Suppressor macrophage treated with lipopolysaccharide for 1 hour (primary cell): ENCODE results near the gene PLS3.
A peak's percentile ranks its signal among the peaks of the same experiment; 100 is the strongest.
"Not testable (repeated sequence)": the region's sequence is repeated elsewhere in the genome, so short reads cannot be mapped to it uniquely, and the experiment has no call there.

Experiments used
- DNase-seq, 3 donors: peaks; one replicate each; pipeline ENCODE4 v3.0.0-alpha.2; 2020 to 2022

PLS3 gene, protein sequence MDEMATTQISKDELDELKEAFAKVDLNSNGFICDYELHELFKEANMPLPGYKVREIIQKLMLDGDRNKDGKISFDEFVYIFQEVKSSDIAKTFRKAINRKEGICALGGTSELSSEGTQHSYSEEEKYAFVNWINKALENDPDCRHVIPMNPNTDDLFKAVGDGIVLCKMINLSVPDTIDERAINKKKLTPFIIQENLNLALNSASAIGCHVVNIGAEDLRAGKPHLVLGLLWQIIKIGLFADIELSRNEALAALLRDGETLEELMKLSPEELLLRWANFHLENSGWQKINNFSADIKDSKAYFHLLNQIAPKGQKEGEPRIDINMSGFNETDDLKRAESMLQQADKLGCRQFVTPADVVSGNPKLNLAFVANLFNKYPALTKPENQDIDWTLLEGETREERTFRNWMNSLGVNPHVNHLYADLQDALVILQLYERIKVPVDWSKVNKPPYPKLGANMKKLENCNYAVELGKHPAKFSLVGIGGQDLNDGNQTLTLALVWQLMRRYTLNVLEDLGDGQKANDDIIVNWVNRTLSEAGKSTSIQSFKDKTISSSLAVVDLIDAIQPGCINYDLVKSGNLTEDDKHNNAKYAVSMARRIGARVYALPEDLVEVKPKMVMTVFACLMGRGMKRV

GRCh38 chrX:115560978-115561604 lies at the start of gene PLS3:
TSS of gene PLS3 (plus strand) at chrX:115561174. CDS start at chrX:115610251, 49,077 bp downstream.
- peak; percentile 19 to 33 (median 30) for DNase-seq

GRCh38 chrX:115518113-115518512 lies 42.9 kb upstream of the PLS3 start:
- no peak for DNase-seq

GRCh38 chrX:115521741-115522140 lies 39.2 kb upstream of the PLS3 start:
- no peak for DNase-seq

DNA sequence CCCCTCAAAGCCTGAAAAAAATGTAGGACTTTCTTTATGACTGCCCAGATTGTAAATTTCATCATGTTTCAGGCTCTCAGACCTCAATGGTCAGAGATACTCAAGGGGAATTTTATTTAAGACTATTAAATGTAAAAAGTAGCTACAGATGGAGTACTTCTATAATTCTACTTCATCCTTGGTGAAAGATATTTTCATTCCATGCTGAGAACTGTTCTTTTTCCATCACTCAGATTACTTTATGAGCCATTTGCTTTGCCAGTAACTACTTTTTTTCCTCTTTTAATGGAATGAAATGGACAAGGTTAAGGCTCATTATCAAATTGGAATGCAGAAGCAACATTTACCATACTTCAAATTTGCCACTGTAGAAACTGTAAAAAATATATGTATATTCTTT lies 38.0 kb upstream of the PLS3 start:
- no peak for DNase-seq

DNA sequence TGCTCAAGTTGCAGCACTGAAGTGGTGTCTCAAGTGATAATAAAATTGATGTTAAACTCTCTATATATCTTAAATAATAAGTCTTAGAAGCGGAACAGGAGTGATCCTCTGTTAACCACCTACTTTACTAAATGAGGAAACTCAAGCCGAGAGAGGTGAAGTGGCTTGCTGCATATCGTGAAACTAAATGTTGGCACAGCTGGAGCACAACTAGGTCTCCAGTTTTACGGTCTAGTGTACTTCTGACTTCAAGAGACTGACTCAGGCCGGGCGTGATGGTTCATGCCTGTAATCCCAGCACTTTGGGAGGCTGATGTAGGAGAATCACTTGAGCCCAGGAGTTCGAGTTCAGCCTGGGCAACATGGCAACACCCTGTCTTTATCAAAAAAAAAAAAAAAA lies 35.5 kb upstream of the PLS3 start:
- no peak for DNase-seq

DNA sequence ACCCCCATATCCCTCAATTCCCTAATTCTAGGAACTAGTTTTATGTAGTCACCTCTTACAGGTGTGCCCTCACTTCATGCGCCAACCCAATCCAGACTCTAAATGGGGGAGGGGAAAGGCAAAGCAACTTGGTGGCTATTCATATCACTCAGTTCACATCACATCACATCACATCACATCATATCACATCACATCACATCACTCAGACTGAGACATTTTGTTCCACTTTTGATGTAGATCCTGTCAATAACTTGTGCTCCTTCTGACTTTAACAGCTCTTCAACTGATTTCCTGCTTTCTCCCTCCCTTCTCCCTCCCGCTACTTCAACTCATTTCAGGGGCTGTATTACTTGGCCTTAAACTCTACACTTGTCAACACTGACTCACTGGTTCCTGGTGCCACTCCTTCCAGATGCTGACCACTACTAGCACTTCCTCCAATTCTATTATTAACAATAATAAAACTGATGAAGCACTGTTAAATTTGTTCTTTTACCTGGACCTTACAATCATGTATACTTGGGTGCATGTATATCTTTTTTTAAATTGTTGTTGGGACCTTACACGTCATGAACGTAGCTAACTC lies 29.1 kb upstream of the PLS3 start:
- no peak for DNase-seq

- no peak for DNase-seq
Observed at GRCh38 chrX:115533485-115533884, 27.5 kb upstream of the PLS3 start.

- no peak for DNase-seq
Observed at GRCh38 chrX:115534383-115534782, 26.6 kb upstream of the PLS3 start.

GRCh38 chrX:115535421-115535820 lies 25.6 kb upstream of the PLS3 start:
- no peak for DNase-seq

- no peak for DNase-seq
Observed at GRCh38 chrX:115535844-115536243, 25.1 kb upstream of the PLS3 start.

GRCh38 chrX:115539841-115540240 lies 21.1 kb upstream of the PLS3 start:
- no peak for DNase-seq

DNA sequence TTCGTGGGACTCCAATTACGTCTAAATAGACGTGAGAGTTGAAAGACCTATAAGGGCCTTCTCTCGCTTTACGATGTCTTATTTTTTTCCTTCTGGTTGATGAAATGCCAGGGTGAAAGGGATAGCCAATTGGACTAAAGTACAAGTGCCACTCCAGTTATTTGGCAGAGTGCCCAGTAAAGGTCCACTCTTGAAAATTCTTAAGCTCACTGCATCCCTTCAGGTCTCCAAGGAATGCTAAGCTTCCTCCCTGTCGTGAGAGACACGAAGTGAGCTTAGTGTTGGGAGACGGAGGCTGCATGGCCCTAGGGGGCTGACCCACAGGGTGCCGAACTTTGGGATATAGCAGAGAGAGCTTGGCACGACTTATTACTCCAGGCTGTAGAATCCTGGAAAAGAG lies 19.9 kb upstream of the PLS3 start:
- not testable (repeated sequence) for DNase-seq

DNA sequence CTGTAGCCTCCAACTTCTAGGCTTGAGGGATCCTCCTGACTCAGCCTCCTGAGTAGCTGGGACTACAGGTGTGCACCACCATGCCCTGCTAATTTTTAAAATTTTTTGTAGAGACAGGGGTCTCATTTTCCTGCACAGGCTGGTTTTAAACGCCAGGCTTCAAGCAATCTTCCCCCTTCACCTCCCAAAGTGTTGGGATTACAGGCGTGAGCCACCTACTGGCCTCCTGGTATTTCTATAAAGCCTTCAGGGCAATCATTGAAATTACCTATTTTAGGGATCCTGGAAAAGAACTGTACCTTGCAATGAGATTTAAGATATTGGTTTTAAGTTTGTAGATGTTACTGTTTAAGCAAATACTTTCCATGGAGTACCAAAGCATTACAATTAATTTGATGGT lies 13.5 kb upstream of the PLS3 start:
- DNase-seq: no peak

- no peak for DNase-seq
Observed at GRCh38 chrX:115549008-115549407, 12.0 kb upstream of the PLS3 start.

- DNase-seq: no peak
Observed at GRCh38 chrX:115553171-115553570, 7.8 kb upstream of the PLS3 start.

GRCh38 chrX:115559672-115560071 lies 1.3 kb upstream of the PLS3 start:
- DNase-seq: no peak

DNA sequence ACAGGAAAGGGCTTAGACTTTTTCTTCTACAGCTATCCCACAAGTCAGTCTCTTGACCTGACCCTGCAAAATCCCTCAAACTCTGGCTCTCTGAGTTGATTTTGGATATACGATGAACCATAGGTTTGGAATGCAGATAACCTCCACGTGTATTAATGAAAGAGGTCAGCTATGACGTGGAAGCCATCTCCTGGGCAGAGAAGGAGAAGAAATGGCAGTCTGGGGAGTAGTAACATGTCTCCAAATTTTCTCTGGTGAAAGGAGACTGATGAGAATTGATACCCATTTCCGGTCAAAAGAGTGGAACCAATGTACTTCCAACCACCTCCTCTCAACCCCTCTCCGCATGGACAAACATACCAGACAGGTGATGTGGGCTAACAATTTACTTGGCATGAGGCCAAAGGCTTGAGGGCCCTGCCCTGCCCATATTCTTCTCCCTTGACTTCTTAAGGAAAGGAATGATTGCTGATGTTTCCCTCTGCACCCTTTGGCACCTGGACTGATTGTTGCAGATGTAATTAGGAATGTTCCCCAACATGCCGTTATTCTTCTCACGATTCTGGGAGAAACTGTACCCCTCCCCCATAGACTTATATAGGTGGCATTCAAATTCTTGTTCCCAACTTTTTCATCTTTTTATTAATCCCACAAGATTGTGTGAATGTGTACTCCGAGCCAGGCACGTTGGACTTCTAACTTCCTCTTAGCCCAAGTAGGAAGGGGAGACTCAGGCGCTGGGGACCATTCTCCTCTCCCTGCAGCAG lies 580 bp upstream of the PLS3 start:
- DNase-seq: no peak

DNA sequence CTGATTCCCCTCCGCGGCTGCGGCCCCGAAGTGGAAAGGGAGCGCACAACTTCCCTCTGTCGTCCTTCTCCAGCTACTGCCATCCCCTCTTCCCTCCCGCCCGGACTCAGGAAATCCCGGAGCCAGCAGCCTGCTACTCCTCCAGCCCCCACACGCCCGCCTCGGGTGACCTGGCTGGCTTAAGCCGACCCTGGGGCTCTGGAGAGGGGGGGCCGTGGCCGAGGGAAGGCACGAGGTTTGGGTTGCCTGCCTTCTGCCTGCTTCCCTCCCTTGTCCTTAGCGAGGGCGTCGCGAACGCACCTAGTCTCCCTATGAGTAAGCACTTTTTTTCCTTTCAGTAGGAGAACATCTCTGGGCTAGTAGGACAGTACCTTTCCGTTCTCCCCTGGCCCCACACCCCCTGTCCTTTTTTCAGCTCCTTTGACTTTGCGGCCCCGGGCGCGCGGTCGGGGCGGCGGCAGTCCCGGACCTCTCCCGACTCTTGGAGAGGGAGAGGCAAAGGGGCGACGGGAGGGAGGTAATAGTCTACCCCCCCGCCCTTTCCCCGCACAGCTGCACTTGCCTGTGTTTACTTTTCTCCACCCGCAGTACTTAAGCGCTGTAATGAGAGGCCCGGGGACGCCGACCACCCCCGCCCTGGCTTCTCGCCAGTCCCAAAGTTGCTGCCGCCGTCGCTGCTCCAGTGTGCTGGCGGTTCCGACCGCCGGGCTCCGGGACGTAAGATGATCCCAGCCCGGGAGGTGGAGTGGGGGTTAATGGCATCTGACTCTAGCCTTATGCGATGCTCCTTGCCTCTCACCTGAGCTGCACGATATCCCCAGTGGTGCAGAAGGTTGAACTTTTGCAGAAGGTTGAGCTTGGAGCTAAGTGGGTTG lies 868 bp downstream of the PLS3 start:
- DNase-seq: peak in 2 of 3 donors; percentile 8 to 19

- DNase-seq: no peak
Observed at GRCh38 chrX:115562480-115562847, 1.5 kb downstream of the PLS3 start.

GRCh38 chrX:115563633-115564162 lies 2.7 kb downstream of the PLS3 start:
- no peak for DNase-seq

GRCh38 chrX:115564243-115564642 lies 3.3 kb downstream of the PLS3 start:
- no peak for DNase-seq

DNA sequence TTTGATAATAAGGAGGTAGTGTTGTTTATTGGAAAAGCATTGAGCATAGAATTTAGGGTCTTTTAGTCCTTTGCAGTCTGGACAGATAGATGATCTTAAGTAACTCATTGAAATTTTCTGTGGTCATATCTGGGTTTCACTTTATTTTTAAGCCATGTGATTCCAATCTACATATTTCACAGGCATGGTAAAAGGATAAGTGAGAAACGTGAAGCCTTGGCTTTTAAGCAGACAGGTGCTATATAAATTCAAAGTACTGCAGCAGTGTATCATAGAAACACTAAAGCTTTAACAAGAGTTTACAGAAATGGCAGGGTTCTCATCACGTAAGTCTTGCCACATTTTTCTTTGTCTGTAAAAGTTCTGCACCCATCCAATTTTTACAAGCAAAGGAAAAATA lies 4.9 kb downstream of the PLS3 start:
- DNase-seq: no peak
